Trophoblast cell (in vitro differentiated cells and primary cell): ENCODE data around the gene ZNF70.

Experiments
- DNase-seq, 2 donors: peaks; one replicate each; pipeline ENCODE4 v3.0.0-alpha.2; 2016
- H2AFZ ChIP-seq: 2 replicates; pipeline ENCODE4 v1.6.1; 2013; ENCODE audit warnings: low read length, moderate library complexity, mild to moderate bottlenecking; ENCODE audit not compliant: insufficient read depth, poor library complexity
- H2AK5ac ChIP-seq: 2 replicates; pipeline ENCODE4 v1.6.1; 2013; ENCODE audit warnings: mild to moderate bottlenecking, low read length
- H2BK120ac ChIP-seq: 2 replicates; pipeline ENCODE4 v1.6.1; 2013; ENCODE audit warnings: low read length, mild to moderate bottlenecking, moderate library complexity; ENCODE audit not compliant: insufficient read depth, poor library complexity
- H2BK12ac ChIP-seq: 2 replicates; pipeline ENCODE4 v1.6.1; 2013; ENCODE audit warnings: mild to moderate bottlenecking, low read length, moderate library complexity
- H2BK5ac ChIP-seq: 2 replicates; pipeline ENCODE4 v1.6.1; 2013; ENCODE audit warnings: low read length, low read depth, moderate library complexity, mild to moderate bottlenecking; ENCODE audit not compliant: poor library complexity
- H3K14ac ChIP-seq: 2 replicates; pipeline ENCODE4 v1.6.1; 2013; ENCODE audit warnings: mild to moderate bottlenecking, low read length
- H3K18ac ChIP-seq: 2 replicates; pipeline ENCODE4 v1.6.1; 2013; ENCODE audit warnings: mild to moderate bottlenecking, low read length
- H3K23ac ChIP-seq: 2 replicates; pipeline ENCODE4 v1.6.1; 2013; ENCODE audit warnings: low read length
- H3K27ac ChIP-seq: 2 replicates; pipeline ENCODE4 v1.5.1; 2013; ENCODE audit warnings: low read depth, mild to moderate bottlenecking, inconsistent platforms, low read length, moderate library complexity
- H3K27me3 ChIP-seq: 2 replicates; pipeline ENCODE4 v1.6.1; 2013; ENCODE audit warnings: inconsistent platforms, mild to moderate bottlenecking, low read length, moderate library complexity; ENCODE audit not compliant: insufficient read depth
- H3K36me3 ChIP-seq, 2 experiments: 1 replicate in 1 of 2; 2 replicates in 1 of 2; pipeline ENCODE4 v1.6.1; 2013; ENCODE audit warnings: low read length in 2 of 2, mild to moderate bottlenecking in 2 of 2, moderate library complexity in 1 of 2; ENCODE audit not compliant: insufficient read depth in 2 of 2, control insufficient read depth in 1 of 2
- H3K4ac ChIP-seq: 2 replicates; pipeline ENCODE4 v1.6.1; 2013; ENCODE audit warnings: low read depth, mild to moderate bottlenecking, low read length, moderate library complexity
- H3K4me1 ChIP-seq, 2 experiments: 1 replicate in 1 of 2; 2 replicates in 1 of 2; pipeline ENCODE4 v1.6.1; 2013; ENCODE audit warnings: low read length in 2 of 2, mild to moderate bottlenecking in 2 of 2, moderate library complexity in 1 of 2; ENCODE audit not compliant: insufficient read depth in 2 of 2, control insufficient read depth in 1 of 2
- H3K4me2 ChIP-seq: 2 replicates; pipeline ENCODE4 v1.6.1; 2013; ENCODE audit warnings: inconsistent platforms, mild to moderate bottlenecking, low read length, moderate library complexity
- H3K4me3 ChIP-seq: 2 replicates; pipeline ENCODE4 v1.5.1; 2013; ENCODE audit warnings: mild to moderate bottlenecking, low read depth, low read length, inconsistent platforms
- H3K79me1 ChIP-seq: one replicate; pipeline ENCODE4 v1.6.1; 2013; ENCODE audit warnings: low read length
- H3K79me2 ChIP-seq: 2 replicates; pipeline ENCODE4 v1.6.1; 2013; ENCODE audit warnings: low read length, mild to moderate bottlenecking; ENCODE audit not compliant: control insufficient read depth, insufficient read depth, poor library complexity
- H3K9ac ChIP-seq: 2 replicates; pipeline ENCODE4 v1.6.1; 2013; ENCODE audit warnings: mild to moderate bottlenecking, low read length
- H3K9me3 ChIP-seq: 2 replicates; pipeline ENCODE4 v1.6.1; 2013; ENCODE audit warnings: low read depth, mild to moderate bottlenecking, control low read depth, inconsistent platforms, low read length; ENCODE audit not compliant: insufficient read depth
- H4K12ac ChIP-seq: 2 replicates; pipeline ENCODE4 v1.6.1; 2013; ENCODE audit warnings: low read depth, mild to moderate bottlenecking, low read length, moderate library complexity
- H4K8ac ChIP-seq: 2 replicates; pipeline ENCODE4 v1.6.1; 2013; ENCODE audit warnings: low read depth, mild to moderate bottlenecking, low read length, moderate library complexity
- H4K91ac ChIP-seq: one replicate; pipeline ENCODE4 v1.6.1; 2013; ENCODE audit warnings: low read depth, mild to moderate bottlenecking, low read length, moderate library complexity
- WGBS: extraction: QIAGEN DNeasy Blood & Tissue Kit; methylation state at CpG from one replicate; pipeline ENCODE4 v1.1.7; 2013; ENCODE audit warnings: missing lambda C conversion rate; ENCODE audit not compliant: insufficient read length, insufficient coverage; ENCODE audit errors: extremely low coverage; 5-methylcytosine and 5-hydroxymethylcytosine counted together

The ZNF70 gene

DNA sequence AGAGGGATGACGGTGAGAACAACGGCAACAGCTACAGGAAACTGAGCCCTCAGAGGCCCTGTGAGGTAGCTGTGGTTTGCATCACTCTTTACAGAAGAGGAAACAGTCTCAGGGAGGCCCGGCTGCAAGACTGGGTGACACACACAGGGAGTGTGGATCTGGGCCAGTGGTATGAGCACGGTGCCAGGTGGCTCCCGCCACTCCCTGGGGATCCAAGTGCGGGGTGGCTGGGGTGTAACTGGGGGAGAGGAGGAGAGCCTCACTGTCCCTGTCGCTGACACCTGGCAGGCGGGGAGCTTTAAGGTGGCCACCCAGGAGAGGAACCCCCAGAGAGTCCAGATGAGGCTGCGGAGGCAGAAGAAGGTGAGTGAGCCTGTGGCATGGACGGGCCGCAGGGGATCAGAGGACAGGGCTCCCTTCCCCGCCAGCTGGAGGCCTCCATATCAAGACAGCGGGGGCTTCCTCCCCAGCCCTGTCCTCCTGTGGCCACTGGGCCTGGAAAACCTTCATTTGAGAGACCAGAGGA lies 54.5 kb downstream of the ZNF70 start:
- Histone ChIP-seq H3K79me1 (no peaks in the 10 kb centered on the region), H4K91ac (no peak overlapping the region), H4K12ac (no peak overlapping the region), H2BK12ac (no peak overlapping the region), H3K9me3 (peaks cover 3% of the 10 kb centered on the region), H3K27ac (no peak overlapping the region), H3K14ac (no peak overlapping the region), H2BK5ac (no peak overlapping the region), H3K27me3 (no peaks in the 10 kb centered on the region), H3K18ac (no peak overlapping the region), H3K4me3 (no peak overlapping the region), H3K4me1 (no peaks in the 10 kb centered on the region), H3K4ac (no peak overlapping the region), H2AFZ (no peak overlapping the region), H3K4me2 (no peak overlapping the region), H3K9ac (no peak overlapping the region), H3K23ac (no peak overlapping the region), H2BK120ac (no peak overlapping the region), H3K79me2 (no peaks in the 10 kb centered on the region), H4K8ac (no peak overlapping the region), H2AK5ac (no peak overlapping the region), H3K36me3 (peaks cover 33 to 49% of the 10 kb centered on the region in 2 experiments)
- WGBS = no CpG with 5 or more reads among the region's 13 CpGs
- no peak for DNase-seq

DNA sequence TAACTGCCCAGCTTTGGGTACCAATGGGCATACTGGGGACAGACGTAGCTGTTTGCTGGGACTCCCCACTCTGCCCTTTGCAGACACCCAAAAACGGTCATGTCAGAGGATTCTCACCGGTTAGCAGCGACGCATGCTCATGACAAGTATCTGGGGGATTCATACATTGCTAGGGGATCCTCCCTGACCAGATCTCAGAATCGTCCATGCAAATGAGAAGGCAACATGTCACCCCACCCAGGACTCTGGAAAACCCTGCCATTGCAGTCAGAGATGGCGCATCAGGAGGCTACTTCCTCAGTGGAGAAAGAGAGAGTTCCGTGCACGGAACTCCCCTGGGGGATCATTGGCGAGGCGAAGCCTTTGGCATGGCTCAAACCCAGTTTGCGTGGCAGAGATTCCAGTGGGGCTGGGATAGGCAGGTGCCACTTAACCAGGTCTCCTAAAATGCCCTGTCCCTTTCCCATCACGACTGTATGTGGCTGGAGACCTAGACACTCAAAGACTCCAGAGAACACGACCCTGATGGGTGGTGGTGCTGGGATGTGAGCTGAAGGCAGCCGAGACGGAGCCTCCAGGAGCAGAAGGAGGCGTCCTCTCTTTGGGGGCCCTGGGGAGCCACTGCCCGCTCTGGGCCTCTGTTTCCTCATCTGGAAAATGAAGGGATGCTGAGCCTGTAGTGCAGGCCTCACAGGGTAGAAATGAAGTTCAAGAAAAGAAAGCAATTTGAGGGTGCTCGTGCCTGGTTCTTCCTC lies 55.2 kb downstream of the ZNF70 start:
- H3K36me3 ChIP-seq = peaks cover 33 to 49% of the 10 kb centered on the region in 2 experiments
- H2BK12ac ChIP-seq = no peak overlapping the region
- no peak overlapping the region for H3K27ac ChIP-seq
- no peak overlapping the region for H3K4ac ChIP-seq
- no peak overlapping the region for H3K18ac ChIP-seq
- no peak for DNase-seq
- no peak overlapping the region for H2BK5ac ChIP-seq
- H2AK5ac ChIP-seq = no peak overlapping the region
- no peaks in the 10 kb centered on the region for H3K27me3 ChIP-seq
- no peak overlapping the region for H4K8ac ChIP-seq
- no peaks in the 10 kb centered on the region for H3K79me1 ChIP-seq
- no peaks in the 10 kb centered on the region for H3K4me1 ChIP-seq
- no CpG with 5 or more reads among the region's 19 CpGs for WGBS
- no peak overlapping the region for H3K23ac ChIP-seq
- no peak overlapping the region for H4K12ac ChIP-seq
- H4K91ac ChIP-seq = no peak overlapping the region
- no peak overlapping the region for H3K9ac ChIP-seq
- no peak overlapping the region for H3K14ac ChIP-seq
- peaks cover 3% of the 10 kb centered on the region for H3K9me3 ChIP-seq
- H3K4me3 ChIP-seq = no peak overlapping the region
- H3K79me2 ChIP-seq = no peaks in the 10 kb centered on the region
- H3K4me2 ChIP-seq = no peak overlapping the region
- no peak overlapping the region for H2BK120ac ChIP-seq
- no peak overlapping the region for H2AFZ ChIP-seq

DNA sequence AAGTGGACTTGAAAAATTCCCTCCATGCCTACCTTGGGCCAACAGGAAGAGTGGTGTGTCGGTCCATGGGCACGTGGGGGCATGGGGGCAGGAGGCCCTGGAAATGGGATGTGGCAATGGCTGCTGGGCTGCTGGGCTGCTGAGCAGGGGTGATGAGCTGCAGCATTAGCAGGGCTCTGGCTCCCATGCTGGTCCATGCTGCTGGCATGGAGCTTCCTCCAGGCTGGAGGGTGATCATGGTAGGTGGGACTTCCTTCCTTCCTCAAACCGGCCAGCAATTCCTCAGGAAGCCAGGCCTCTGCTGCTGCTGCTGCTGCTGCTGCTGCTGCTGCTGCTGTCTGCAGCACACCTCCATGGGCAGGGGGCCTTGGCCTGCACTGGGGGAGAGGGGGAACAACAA lies 55.8 kb downstream of the ZNF70 start:
- no peak overlapping the region for H2AFZ ChIP-seq
- no peak overlapping the region for H3K23ac ChIP-seq
- H3K79me2 ChIP-seq = no peaks in the 10 kb centered on the region
- H4K8ac ChIP-seq = no peak overlapping the region
- H3K4ac ChIP-seq = no peak overlapping the region
- no peak overlapping the region for H3K18ac ChIP-seq
- no peak overlapping the region for H2BK12ac ChIP-seq
- no peak overlapping the region for H4K12ac ChIP-seq
- peaks cover 3% of the 10 kb centered on the region for H3K9me3 ChIP-seq
- peaks cover 33 to 51% of the 10 kb centered on the region in 2 experiments for H3K36me3 ChIP-seq
- no peaks in the 10 kb centered on the region for H3K79me1 ChIP-seq
- no peaks in the 10 kb centered on the region for H3K27me3 ChIP-seq
- H3K14ac ChIP-seq = no peak overlapping the region
- no peak overlapping the region for H3K4me2 ChIP-seq
- no peaks in the 10 kb centered on the region for H3K4me1 ChIP-seq
- H2AK5ac ChIP-seq = no peak overlapping the region
- no peak overlapping the region for H2BK120ac ChIP-seq
- no peak overlapping the region for H2BK5ac ChIP-seq
- H3K27ac ChIP-seq = no peak overlapping the region
- DNase-seq = no peak
- no peak overlapping the region for H3K9ac ChIP-seq
- no CpG with 5 or more reads among the region's 3 CpGs for WGBS
- no peak overlapping the region for H3K4me3 ChIP-seq
- H4K91ac ChIP-seq = no peak overlapping the region

GRCh38 chr22:23693979-23694680 lies 56.8 kb downstream of the ZNF70 start:
- Histone ChIP-seq H3K4me3 (no peak overlapping the region), H2BK120ac (no peak overlapping the region), H3K27me3 (no peaks in the 10 kb centered on the region), H4K8ac (no peak overlapping the region), H3K23ac (no peak overlapping the region), H4K12ac (no peak overlapping the region), H3K36me3 (peaks cover 33 to 58% of the 10 kb centered on the region in 2 experiments), H2AFZ (no peak overlapping the region), H2BK5ac (no peak overlapping the region), H3K79me1 (no peaks in the 10 kb centered on the region), H3K9ac (no peak overlapping the region), H2AK5ac (no peak overlapping the region), H3K79me2 (no peaks in the 10 kb centered on the region), H4K91ac (no peak overlapping the region), H3K9me3 (peaks cover 3% of the 10 kb centered on the region), H3K4me2 (no peak overlapping the region), H3K4ac (no peak overlapping the region), H3K18ac (no peak overlapping the region), H2BK12ac (no peak overlapping the region), H3K14ac (no peak overlapping the region), H3K27ac (no peak overlapping the region), H3K4me1 (no peaks in the 10 kb centered on the region)
- DNase-seq = no peak
- no CpG with 5 or more reads among the region's 11 CpGs for WGBS
